ENCODE results near the gene DENND6B. TPM values are rescaled to one million over a fixed set of nuclear protein-coding genes. Genes with fewer than 3 reads are reported as not detected.

DENND6B gene
- total RNA-seq, 1 experiment from 2014 or later: 4.0 TPM

- Mint-ChIP-seq H3K27me3 (ENCODE audit: insufficient read depth, unreplicated experiment) (no peaks in the 10 kb centered on the region), H3K4me3 (ENCODE audit: unreplicated experiment) (peak overlapping the region; percentile 57), H3K4me1 (ENCODE audit: insufficient read depth, unreplicated experiment) (peaks cover 12% of the 10 kb centered on the region), H3K36me3 (ENCODE audit: insufficient read depth, unreplicated experiment) (peaks cover 10% of the 10 kb centered on the region), H3K9me3 (ENCODE audit: unreplicated experiment) (no peaks in the 10 kb centered on the region), H3K27ac (ENCODE audit: low read depth, unreplicated experiment) (no peak overlapping the region)
- intact Hi-C loops (cut with micrococcal nuclease): loop anchor here (2.0 kb wide), 1 partner anchor 73 kb away; the partner anchor contains the start of gene PPP6R2
- BruUV-seq (replicated peaks): no TSS peak
- no peak for TF ChIP-seq CTCF (IDR thresholded peaks at IDR 0.05; ENCODE audit: unreplicated experiment)
- ChIA-PET CTCF (interaction anchor here (0.8 to 5.3 kb wide), 4 partner anchors 18 to 73 kb away, joined by 3 to 27 read pairs (median 4); partner anchors contain the start of gene HDAC10), POLR2A (interaction anchor here (1.1 to 1.4 kb wide), 2 partner anchors 18 to 28 kb away, joined by 3 read pairs; partner anchors contain the start of gene HDAC10)
- no peak for DNase-seq (ENCODE audit: unreplicated experiment)
Measured at GRCh38 chr22:50269573-50269969, 57.2 kb downstream of the DENND6B start.

GRCh38 chr22:50268655-50269113 is 58.1 kb downstream of the DENND6B start:
- Mint-ChIP-seq H3K4me3 (ENCODE audit: unreplicated experiment) (peak overlapping the region; percentile 57), H3K27ac (ENCODE audit: low read depth, unreplicated experiment) (no peak overlapping the region), H3K4me1 (ENCODE audit: insufficient read depth, unreplicated experiment) (peaks cover 6% of the 10 kb centered on the region), H3K9me3 (ENCODE audit: unreplicated experiment) (no peaks in the 10 kb centered on the region), H3K27me3 (ENCODE audit: insufficient read depth, unreplicated experiment) (no peaks in the 10 kb centered on the region), H3K36me3 (ENCODE audit: insufficient read depth, unreplicated experiment) (peaks cover 2% of the 10 kb centered on the region)
- peak; percentile 66 for DNase-seq (ENCODE audit: unreplicated experiment)
- ChIA-PET POLR2A (interaction anchor here (1.0 to 1.5 kb wide), 3 partner anchors 24 to 257 kb away, joined by 3 read pairs; partner anchors contain the start of gene SCO2), CTCF (interaction anchor here (0.6 to 5.3 kb wide), 3 partner anchors 17 to 74 kb away, joined by 3 to 27 read pairs (median 4); partner anchors contain the start of gene HDAC10)
- intact Hi-C loops (cut with micrococcal nuclease): loop anchor here (2.0 kb wide), 1 partner anchor 74 kb away; the partner anchor contains the start of gene PPP6R2
- no TSS peak for BruUV-seq (replicated peaks)
- TF ChIP-seq CTCF (IDR thresholded peaks at IDR 0.05; ENCODE audit: unreplicated experiment): no peak

- peak; percentile 53 for DNase-seq (ENCODE audit: unreplicated experiment)
- Mint-ChIP-seq H3K27ac (ENCODE audit: low read depth, unreplicated experiment) (no peak overlapping the region), H3K27me3 (ENCODE audit: insufficient read depth, unreplicated experiment) (no peaks in the 10 kb centered on the region), H3K9me3 (ENCODE audit: unreplicated experiment) (no peaks in the 10 kb centered on the region), H3K36me3 (ENCODE audit: insufficient read depth, unreplicated experiment) (no peaks in the 10 kb centered on the region), H3K4me3 (ENCODE audit: unreplicated experiment) (no peak overlapping the region), H3K4me1 (ENCODE audit: insufficient read depth, unreplicated experiment) (peaks cover 6% of the 10 kb centered on the region)
- intact Hi-C loops (cut with micrococcal nuclease): loop anchor here (2.0 kb wide), 1 partner anchor 75 kb away; the partner anchor contains the start of gene PPP6R2
- ChIA-PET POLR2A (interaction anchor here (0.7 to 1.5 kb wide), 3 partner anchors 23 to 258 kb away, joined by 3 read pairs; partner anchors contain the start of genes PLXNB2 and SCO2), CTCF (interaction anchor here (0.6 to 5.3 kb wide), 4 partner anchors 16 to 229 kb away, joined by 3 to 27 read pairs (median 4); partner anchors contain the start of gene HDAC10)
- BruUV-seq (replicated peaks): no TSS peak
- TF ChIP-seq CTCF (IDR thresholded peaks at IDR 0.05; ENCODE audit: unreplicated experiment): no peak
Measured at GRCh38 chr22:50267591-50268390, 59.0 kb downstream of the DENND6B start.

- TF ChIP-seq CTCF (IDR thresholded peaks at IDR 0.05; ENCODE audit: unreplicated experiment): no peak
- Mint-ChIP-seq H3K36me3 (ENCODE audit: insufficient read depth, unreplicated experiment) (no peaks in the 10 kb centered on the region), H3K9me3 (ENCODE audit: unreplicated experiment) (no peaks in the 10 kb centered on the region), H3K4me3 (ENCODE audit: unreplicated experiment) (no peak overlapping the region), H3K27ac (ENCODE audit: low read depth, unreplicated experiment) (no peak overlapping the region), H3K27me3 (ENCODE audit: insufficient read depth, unreplicated experiment) (no peaks in the 10 kb centered on the region), H3K4me1 (ENCODE audit: insufficient read depth, unreplicated experiment) (peaks cover 11% of the 10 kb centered on the region)
- BruUV-seq (replicated peaks): no TSS peak
- no peak for DNase-seq (ENCODE audit: unreplicated experiment)
- ChIA-PET CTCF (interaction anchor here (0.6 to 1.6 kb wide), 4 partner anchors 8 to 230 kb away, joined by 3 to 5 read pairs (median 4); partner anchors contain the start of gene HDAC10), POLR2A (no interaction called here)
- intact Hi-C loops (cut with micrococcal nuclease): no loop called here
Measured at GRCh38 chr22:50266994-50267393, 59.8 kb downstream of the DENND6B start.
